Duodenal mucosa (tissue), 2 donors: Measurements from ENCODE around the gene DNAJC5G.
"Not testable (repeated sequence)": the region's sequence is repeated elsewhere in the genome, so short reads cannot be mapped to it uniquely, and the experiment has no call there.

Experiments used
- H3K27ac ChIP-seq: one replicate; pipeline ENCODE4 v1.7.0; 2013; ENCODE audit warnings: low read depth, low read length
- H3K27me3 ChIP-seq, 2 donors: one replicate each; pipeline ENCODE4 v1.7.0; 2013; ENCODE audit warnings: low read length in 2 of 2, control low read depth in 1 of 2; ENCODE audit not compliant: insufficient read depth in 2 of 2, control insufficient read depth in 1 of 2
- H3K36me3 ChIP-seq, 2 donors: one replicate each; pipeline ENCODE4 v1.7.0; 2013; ENCODE audit warnings: low read length in 2 of 2, control low read depth in 1 of 2; ENCODE audit not compliant: insufficient read depth in 2 of 2, control insufficient read depth in 1 of 2
- H3K4me1 ChIP-seq, 2 donors: one replicate each; pipeline ENCODE4 v1.7.0; 2013; ENCODE audit warnings: low read length in 2 of 2, control low read depth in 1 of 2; ENCODE audit not compliant: insufficient read depth in 2 of 2, control insufficient read depth in 1 of 2
- H3K4me3 ChIP-seq, 2 donors: one replicate each; pipeline ENCODE4 v1.7.0; 2013; ENCODE audit warnings: low read length in 2 of 2, low read depth in 1 of 2
- H3K9ac ChIP-seq, 2 donors: one replicate each; pipeline ENCODE4 v1.7.0; 2013; ENCODE audit warnings: low read length in 2 of 2, low read depth in 1 of 2
- H3K9me3 ChIP-seq, 2 donors: one replicate each; pipeline ENCODE4 v1.7.0; 2013; ENCODE audit warnings: low read length in 2 of 2, control low read depth in 1 of 2; ENCODE audit not compliant: control insufficient read depth in 1 of 2

DNAJC5G gene

GRCh38 chr2:27296481-27296880 lies 21.2 kb downstream of the DNAJC5G start:
- H3K27ac ChIP-seq: no peak overlapping the region
- no peaks in the 10 kb centered on the region for H3K36me3 ChIP-seq
- H3K27me3 ChIP-seq: peaks cover 7 to 11% of the 10 kb centered on the region in 2 donors
- no peaks in the 10 kb centered on the region for H3K4me1 ChIP-seq
- H3K9me3 ChIP-seq: no peaks in the 10 kb centered on the region
- H3K4me3 ChIP-seq: no peak overlapping the region
- no peak overlapping the region for H3K9ac ChIP-seq

GRCh38 chr2:27297195-27297594 lies 22.0 kb downstream of the DNAJC5G start:
- H3K9me3 ChIP-seq: no peaks in the 10 kb centered on the region
- H3K27me3 ChIP-seq: peaks cover 2 to 6% of the 10 kb centered on the region in 2 donors
- H3K36me3 ChIP-seq: no peaks in the 10 kb centered on the region
- no peak overlapping the region for H3K4me3 ChIP-seq
- no peak overlapping the region for H3K9ac ChIP-seq
- H3K4me1 ChIP-seq: no peaks in the 10 kb centered on the region
- H3K27ac ChIP-seq: no peak overlapping the region

- no peaks in the 10 kb centered on the region for H3K4me1 ChIP-seq
- H3K9ac ChIP-seq: no peak overlapping the region
- H3K36me3 ChIP-seq: no peaks in the 10 kb centered on the region
- no peak overlapping the region for H3K27ac ChIP-seq
- no peaks in the 10 kb centered on the region for H3K9me3 ChIP-seq
- no peak overlapping the region for H3K4me3 ChIP-seq
- H3K27me3 ChIP-seq: peaks cover 2 to 6% of the 10 kb centered on the region in 2 donors
These were observed 23.3 kb downstream of the DNAJC5G start for GRCh38 chr2:27298391-27299080.

- not testable (repeated sequence) for H3K4me1 ChIP-seq, H3K36me3 ChIP-seq, H3K9ac ChIP-seq, H3K27ac ChIP-seq, H3K9me3 ChIP-seq, H3K4me3 ChIP-seq
- peaks cover 2 to 12% of the 10 kb centered on the region in 2 donors for H3K27me3 ChIP-seq
These were observed 25.4 kb downstream of the DNAJC5G start for GRCh38 chr2:27300606-27301005.

- no peak overlapping the region for H3K27ac ChIP-seq
These were observed 28.1 kb downstream of the DNAJC5G start for GRCh38 chr2:27303093-27304025.

GRCh38 chr2:27304488-27305240 lies 29.4 kb downstream of the DNAJC5G start:
- Histone ChIP-seq H3K9ac (no peak overlapping the region), H3K27me3 (peaks cover 27 to 35% of the 10 kb centered on the region in 2 donors), H3K4me3 (no peak overlapping the region), H3K9me3 (no peaks in the 10 kb centered on the region), H3K4me1 (peaks cover 8 to 26% of the 10 kb centered on the region in 2 donors), H3K36me3 (peaks cover 0 to 4% of the 10 kb centered on the region in 2 donors), H3K27ac (no peak overlapping the region)

More at GRCh38 chr2:27303093-27304025, 28.1 kb downstream of the DNAJC5G start:
- Histone ChIP-seq H3K9ac (peak overlapping the region in 1 of 2 donors; percentile 22), H3K4me3 (peak overlapping the region; percentile 48), H3K27me3 (peaks cover 23 to 38% of the 10 kb centered on the region in 2 donors), H3K4me1 (peaks cover 8 to 24% of the 10 kb centered on the region in 2 donors), H3K9me3 (no peaks in the 10 kb centered on the region), H3K36me3 (no peaks in the 10 kb centered on the region)

- Histone ChIP-seq H3K36me3 (peaks cover 0 to 7% of the 10 kb centered on the region in 2 donors), H3K27ac (no peak overlapping the region), H3K9ac (no peak overlapping the region), H3K4me1 (peaks cover 8 to 26% of the 10 kb centered on the region in 2 donors), H3K9me3 (no peaks in the 10 kb centered on the region), H3K4me3 (no peak overlapping the region), H3K27me3 (peaks cover 27 to 35% of the 10 kb centered on the region in 2 donors)
These were observed 30.3 kb downstream of the DNAJC5G start for GRCh38 chr2:27305516-27305915.

- H3K36me3 ChIP-seq: peaks cover 0 to 8% of the 10 kb centered on the region in 2 donors
- peak overlapping the region; percentile 43 to 61 for H3K4me3 ChIP-seq
- H3K4me1 ChIP-seq: peaks cover 8 to 26% of the 10 kb centered on the region in 2 donors
- H3K9ac ChIP-seq: peak overlapping the region in 1 of 2 donors; percentile 6
- peaks cover 27 to 35% of the 10 kb centered on the region in 2 donors for H3K27me3 ChIP-seq
- H3K9me3 ChIP-seq: no peaks in the 10 kb centered on the region
- no peak overlapping the region for H3K27ac ChIP-seq
These were observed 30.9 kb downstream of the DNAJC5G start for GRCh38 chr2:27306136-27306535.

- H3K27me3 ChIP-seq: peaks cover 27 to 35% of the 10 kb centered on the region in 2 donors
- H3K36me3 ChIP-seq: peaks cover 0 to 13% of the 10 kb centered on the region in 2 donors
- peaks cover 8 to 26% of the 10 kb centered on the region in 2 donors for H3K4me1 ChIP-seq
- peak overlapping the region; percentile 43 to 61 for H3K4me3 ChIP-seq
- H3K9ac ChIP-seq: no peak overlapping the region
- no peak overlapping the region for H3K27ac ChIP-seq
- no peaks in the 10 kb centered on the region for H3K9me3 ChIP-seq
These were observed 31.5 kb downstream of the DNAJC5G start for GRCh38 chr2:27306573-27307286.
